Measurements from ENCODE around the gene SMNDC1. TPM values are rescaled to one million over a fixed set of nuclear protein-coding genes. Genes with fewer than 3 reads are reported as not detected.

SMNDC1 gene
- total RNA-seq, 1 donor from 2014 or later, result 31.5 TPM

DNA sequence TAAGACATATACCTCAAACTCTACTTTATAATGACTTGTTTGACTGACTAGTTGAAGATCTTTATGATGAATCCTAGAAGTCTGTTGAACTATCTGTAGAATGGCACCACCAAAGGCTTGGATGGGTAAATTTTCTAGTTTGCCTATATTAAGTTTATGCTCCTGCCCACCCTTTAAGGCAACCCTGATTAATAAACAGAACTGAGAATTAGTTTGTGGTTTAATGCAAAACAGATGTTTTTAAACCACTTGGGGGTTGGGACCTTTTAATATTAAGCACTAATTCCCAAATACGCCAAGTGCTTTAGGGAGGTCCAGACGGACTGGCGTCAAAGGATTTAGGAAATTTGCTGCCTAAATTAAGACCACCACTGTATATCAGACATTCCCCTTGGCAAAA lies 20.5 kb downstream of the SMNDC1 start:
- intact Hi-C loops (cut with DNase I), result no loop called here

DNA sequence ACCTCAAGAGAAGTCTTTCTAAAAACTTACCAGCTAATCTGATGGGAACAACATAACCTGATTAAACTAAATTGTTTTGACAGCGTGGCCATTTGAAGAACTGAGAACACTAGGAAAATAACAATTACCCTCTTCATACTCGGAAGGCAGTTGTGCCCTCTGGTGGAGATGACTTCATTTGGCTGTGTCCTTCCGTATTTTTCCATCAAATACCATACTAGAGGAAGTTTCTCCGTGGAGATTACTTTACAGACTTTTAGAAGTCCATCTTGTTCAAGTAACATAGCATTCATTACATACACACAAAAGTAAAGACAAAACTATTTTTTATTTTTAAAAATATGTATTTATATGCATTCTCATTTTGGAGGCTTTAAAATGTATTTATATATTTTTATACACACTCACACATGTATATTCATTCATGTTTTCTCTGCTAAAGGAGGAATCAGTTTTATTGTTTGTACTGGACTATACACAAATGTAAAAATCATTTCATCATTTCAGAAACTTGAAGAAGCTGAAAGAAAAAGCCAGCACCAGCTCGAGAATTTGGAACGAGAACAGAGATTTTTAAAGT lies 25.2 kb downstream of the SMNDC1 start:
- peaks cover 24% of the 10 kb centered on the region for H3K36me3 ChIP-seq
- no peaks in the 10 kb centered on the region for H3K27me3 ChIP-seq (ENCODE audit: low read depth)
- TF ChIP-seq, protein P1, sequence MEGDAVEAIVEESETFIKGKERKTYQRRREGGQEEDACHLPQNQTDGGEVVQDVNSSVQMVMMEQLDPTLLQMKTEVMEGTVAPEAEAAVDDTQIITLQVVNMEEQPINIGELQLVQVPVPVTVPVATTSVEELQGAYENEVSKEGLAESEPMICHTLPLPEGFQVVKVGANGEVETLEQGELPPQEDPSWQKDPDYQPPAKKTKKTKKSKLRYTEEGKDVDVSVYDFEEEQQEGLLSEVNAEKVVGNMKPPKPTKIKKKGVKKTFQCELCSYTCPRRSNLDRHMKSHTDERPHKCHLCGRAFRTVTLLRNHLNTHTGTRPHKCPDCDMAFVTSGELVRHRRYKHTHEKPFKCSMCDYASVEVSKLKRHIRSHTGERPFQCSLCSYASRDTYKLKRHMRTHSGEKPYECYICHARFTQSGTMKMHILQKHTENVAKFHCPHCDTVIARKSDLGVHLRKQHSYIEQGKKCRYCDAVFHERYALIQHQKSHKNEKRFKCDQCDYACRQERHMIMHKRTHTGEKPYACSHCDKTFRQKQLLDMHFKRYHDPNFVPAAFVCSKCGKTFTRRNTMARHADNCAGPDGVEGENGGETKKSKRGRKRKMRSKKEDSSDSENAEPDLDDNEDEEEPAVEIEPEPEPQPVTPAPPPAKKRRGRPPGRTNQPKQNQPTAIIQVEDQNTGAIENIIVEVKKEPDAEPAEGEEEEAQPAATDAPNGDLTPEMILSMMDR (IDR thresholded peaks at IDR 0.05), result peak; percentile 73
- ATAC-seq, result peak; percentile 79 to 85
- intact Hi-C loops (cut with DNase I), result loop anchor here (5.0 kb wide), 1 partner anchor 142 kb away; no protein-coding TSS in a partner anchor
- no peak overlapping the region for H3K4me3 ChIP-seq
- DNase-seq, result no peak
- H3K9me3 ChIP-seq, result no peaks in the 10 kb centered on the region
- no peak overlapping the region for H3K27ac ChIP-seq
- peaks cover 7% of the 10 kb centered on the region for H3K4me1 ChIP-seq

More for the DNA sequence above, 20.5 kb downstream of the SMNDC1 start:
- ATAC-seq (no peak), DNase-seq (no peak)
- Histone ChIP-seq H3K4me1 (peaks cover 2% of the 10 kb centered on the region), H3K27ac (no peak overlapping the region), H3K27me3 (ENCODE audit: low read depth) (no peaks in the 10 kb centered on the region), H3K9me3 (no peaks in the 10 kb centered on the region), H3K36me3 (peaks cover 72% of the 10 kb centered on the region), H3K4me3 (no peak overlapping the region)
- TF ChIP-seq, protein P1 (IDR thresholded peaks at IDR 0.05), result no peak

DNA sequence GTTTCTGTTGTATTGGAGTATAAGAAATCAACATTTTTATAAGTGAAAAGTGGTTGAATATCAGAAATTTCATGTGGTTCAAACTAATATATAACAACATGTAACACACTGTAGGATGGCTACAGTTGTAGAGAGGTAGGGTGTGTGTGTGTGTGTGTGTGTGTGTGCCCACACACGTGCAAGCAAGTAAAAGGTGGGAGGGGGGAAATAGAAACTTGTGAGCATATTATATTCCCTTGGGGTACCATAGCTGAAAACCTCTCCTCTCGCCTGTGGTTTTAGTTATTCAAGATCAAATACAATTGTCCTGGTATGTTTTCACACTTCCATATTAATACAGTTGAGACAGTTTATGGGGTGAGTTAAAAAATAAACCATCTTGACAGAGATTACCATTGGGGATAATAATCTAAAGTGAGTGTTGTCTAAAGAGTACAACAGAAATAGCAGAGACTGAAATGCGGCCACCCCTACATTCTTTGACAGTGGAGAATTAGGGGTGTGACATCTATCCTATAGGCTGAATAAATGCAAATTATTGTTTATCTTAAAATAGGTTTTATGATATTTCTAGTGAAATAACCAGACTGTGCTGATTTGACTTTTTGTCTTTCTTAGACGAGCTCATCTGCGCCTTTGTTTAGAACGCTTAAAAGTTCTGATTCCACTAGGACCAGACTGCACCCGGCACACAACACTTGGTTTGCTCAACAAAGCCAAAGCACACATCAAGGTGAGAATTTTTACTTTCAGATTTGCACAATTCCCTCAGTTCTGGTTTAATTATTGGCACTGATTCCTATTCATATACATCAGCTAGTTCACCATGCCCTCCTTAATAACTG lies 25.9 kb downstream of the SMNDC1 start:
- Histone ChIP-seq H3K27ac (no peak overlapping the region), H3K36me3 (peaks cover 18% of the 10 kb centered on the region), H3K4me3 (no peak overlapping the region), H3K27me3 (ENCODE audit: low read depth) (no peaks in the 10 kb centered on the region), H3K9me3 (no peaks in the 10 kb centered on the region), H3K4me1 (peaks cover 13% of the 10 kb centered on the region)
- ATAC-seq (no peak), DNase-seq (no peak)
- TF ChIP-seq, protein P1 (IDR thresholded peaks at IDR 0.05), result no peak
- intact Hi-C loops (cut with DNase I), result loop anchor here (5.0 kb wide), 1 partner anchor 141 kb away; no protein-coding TSS in a partner anchor

DNA sequence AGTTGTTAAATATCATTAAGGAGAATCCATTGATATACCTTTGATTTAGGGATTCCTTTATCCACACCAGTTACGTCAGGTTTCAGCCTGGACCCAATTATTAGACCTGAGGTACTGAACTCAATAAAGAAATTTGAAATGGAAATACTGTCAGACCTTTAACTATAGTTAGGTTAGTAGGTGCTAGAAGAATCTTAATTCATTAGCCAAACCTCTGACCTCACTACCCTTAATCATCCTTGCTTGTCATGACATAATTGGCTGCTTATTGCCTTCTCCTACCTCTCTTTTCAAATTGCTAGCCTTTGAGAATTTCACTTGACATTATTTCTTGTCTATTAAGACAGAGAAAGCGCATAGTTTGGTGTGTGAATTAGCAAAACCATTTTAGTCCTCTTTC lies 27.1 kb downstream of the SMNDC1 start:
- Histone ChIP-seq H3K4me1 (peaks cover 21% of the 10 kb centered on the region), H3K36me3 (peaks cover 15% of the 10 kb centered on the region), H3K27ac (no peak overlapping the region), H3K27me3 (ENCODE audit: low read depth) (no peaks in the 10 kb centered on the region), H3K9me3 (no peaks in the 10 kb centered on the region), H3K4me3 (no peak overlapping the region)
- ATAC-seq (no peak), DNase-seq (no peak)
- TF ChIP-seq, protein P1 (IDR thresholded peaks at IDR 0.05), result no peak
- intact Hi-C loops (cut with DNase I), result loop anchor here (5.0 kb wide), 1 partner anchor 140 kb away; no protein-coding TSS in a partner anchor

DNA sequence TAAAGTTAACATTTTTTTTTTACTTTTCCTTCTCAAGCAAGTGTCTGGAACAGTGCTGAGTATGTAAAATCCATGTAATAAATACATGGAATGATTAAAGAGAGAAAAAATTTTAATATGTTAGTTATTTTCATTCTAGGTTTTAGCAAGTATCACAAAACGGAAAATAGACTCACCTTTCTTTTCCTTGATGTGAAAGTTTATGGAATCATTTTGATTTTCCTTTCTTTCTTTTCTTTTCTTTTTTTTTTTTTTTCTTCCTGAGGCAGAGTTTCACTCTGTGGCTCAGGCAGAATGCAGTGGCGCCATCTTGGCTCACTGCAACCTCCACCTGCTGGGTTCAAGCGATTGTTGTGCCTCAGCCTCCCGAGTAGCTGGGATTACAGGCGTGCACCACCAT lies 28.1 kb downstream of the SMNDC1 start:
- intact Hi-C loops (cut with DNase I), result loop anchor here (5.0 kb wide), 1 partner anchor 139 kb away; no protein-coding TSS in a partner anchor
- H3K36me3 ChIP-seq, result peaks cover 13% of the 10 kb centered on the region
- no peaks in the 10 kb centered on the region for H3K9me3 ChIP-seq
- TF ChIP-seq, protein P1 (IDR thresholded peaks at IDR 0.05), result no peak
- no peak overlapping the region for H3K27ac ChIP-seq
- no peaks in the 10 kb centered on the region for H3K27me3 ChIP-seq (ENCODE audit: low read depth)
- no peak for DNase-seq
- no peak overlapping the region for H3K4me3 ChIP-seq
- no peak for ATAC-seq
- H3K4me1 ChIP-seq, result peaks cover 21% of the 10 kb centered on the region

Measured in lower lobe of right lung (tissue), 2 donors.